Loucy (cell line): ENCODE results near the gene COL4A4.

Source experiments
- EZH2phosphoT487 ChIP-seq: fragments of 200-600 bp; IDR thresholded peaks from 2 replicates; pipeline ENCODE4 v1.6.1; 2018; ENCODE audit warnings: antibody characterized with exemption, mild to moderate bottlenecking, moderate library complexity, borderline replicate concordance
- TF ChIP-seq, protein P1 (sequence below): fragments of 200-600 bp; sonication (generic); conservative IDR thresholded peaks from 2 replicates; pipeline ENCODE4 v1.5.1; 2014; ENCODE audit warnings: mild to moderate bottlenecking, antibody characterized with exemption, low read length

DNA sequence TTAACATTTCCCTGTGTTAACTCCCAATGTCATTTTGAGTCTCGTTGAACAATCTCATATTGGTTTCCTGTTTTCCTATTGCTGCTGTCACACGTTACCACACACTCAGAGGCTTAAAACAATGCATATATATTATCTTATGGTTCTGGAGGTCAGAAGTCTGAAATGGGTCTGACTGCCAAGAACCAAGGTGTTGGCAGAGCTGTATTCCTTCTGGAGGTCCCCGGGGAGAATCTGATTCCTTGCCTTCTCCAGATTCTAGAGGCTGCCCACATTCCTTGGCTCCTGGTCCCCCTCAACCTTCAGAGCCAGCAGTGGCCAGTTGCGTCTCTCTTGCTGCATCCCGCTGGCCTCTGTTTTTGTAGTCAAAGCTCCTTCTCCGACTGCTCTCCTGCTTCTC is 17.5 kb downstream of the COL4A4 start:
- TF ChIP-seq, protein P1, sequence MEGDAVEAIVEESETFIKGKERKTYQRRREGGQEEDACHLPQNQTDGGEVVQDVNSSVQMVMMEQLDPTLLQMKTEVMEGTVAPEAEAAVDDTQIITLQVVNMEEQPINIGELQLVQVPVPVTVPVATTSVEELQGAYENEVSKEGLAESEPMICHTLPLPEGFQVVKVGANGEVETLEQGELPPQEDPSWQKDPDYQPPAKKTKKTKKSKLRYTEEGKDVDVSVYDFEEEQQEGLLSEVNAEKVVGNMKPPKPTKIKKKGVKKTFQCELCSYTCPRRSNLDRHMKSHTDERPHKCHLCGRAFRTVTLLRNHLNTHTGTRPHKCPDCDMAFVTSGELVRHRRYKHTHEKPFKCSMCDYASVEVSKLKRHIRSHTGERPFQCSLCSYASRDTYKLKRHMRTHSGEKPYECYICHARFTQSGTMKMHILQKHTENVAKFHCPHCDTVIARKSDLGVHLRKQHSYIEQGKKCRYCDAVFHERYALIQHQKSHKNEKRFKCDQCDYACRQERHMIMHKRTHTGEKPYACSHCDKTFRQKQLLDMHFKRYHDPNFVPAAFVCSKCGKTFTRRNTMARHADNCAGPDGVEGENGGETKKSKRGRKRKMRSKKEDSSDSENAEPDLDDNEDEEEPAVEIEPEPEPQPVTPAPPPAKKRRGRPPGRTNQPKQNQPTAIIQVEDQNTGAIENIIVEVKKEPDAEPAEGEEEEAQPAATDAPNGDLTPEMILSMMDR = no peak
- no peak for TF ChIP-seq EZH2phosphoT487
